Measurements from ENCODE around the gene ADRM1.

ADRM1 gene

GRCh38 chr20:62313460-62314338 is 10.9 kb downstream of the ADRM1 start:
- no peak overlapping the region for H3K27ac ChIP-seq (ENCODE audit: low read depth, low read length)
- H3F3A ChIP-seq (ENCODE audit: insufficient read depth): no peaks in the 10 kb centered on the region
- H3K9ac ChIP-seq (ENCODE audit: low read length): no peak overlapping the region
- H3K9me2 ChIP-seq (replicated peaks; ENCODE audit: insufficient read depth, low read length): no peaks in the 10 kb centered on the region
- H3K27me3 ChIP-seq (ENCODE audit: low read length): no peaks in the 10 kb centered on the region
- H3K79me2 ChIP-seq (ENCODE audit: insufficient read depth, low read length): no peaks in the 10 kb centered on the region
- H3K36me3 ChIP-seq (ENCODE audit: low read length): no peaks in the 10 kb centered on the region
- H3K4me3 ChIP-seq (ENCODE audit: insufficient read depth, low read length, poor library complexity, severe bottlenecking): no peak overlapping the region
- no peak overlapping the region for H3K4me2 ChIP-seq (ENCODE audit: low read depth, low read length, poor library complexity, severe bottlenecking)
- H4K20me1 ChIP-seq (ENCODE audit: low read depth, low read length): no peaks in the 10 kb centered on the region
- H3K9me3 ChIP-seq (ENCODE audit: insufficient read depth, low read length): no peaks in the 10 kb centered on the region
- TF ChIP-seq CTCF (IDR thresholded peaks at IDR 0.05; ENCODE audit: insufficient read depth, low read length, poor library complexity, severe bottlenecking) (no peak), EZH2phosphoT487 (conservative IDR thresholded peaks at IDR 0.05; ENCODE audit: low read length) (no peak)
- H2AFZ ChIP-seq (ENCODE audit: low read depth, low read length, severe bottlenecking): no peak overlapping the region

- no peaks in the 10 kb centered on the region for H3K9me2 ChIP-seq (replicated peaks; ENCODE audit: insufficient read depth, low read length)
- H3K27me3 ChIP-seq (ENCODE audit: low read length): no peaks in the 10 kb centered on the region
- H3K9me3 ChIP-seq (ENCODE audit: insufficient read depth, low read length): no peaks in the 10 kb centered on the region
- H3K79me2 ChIP-seq (ENCODE audit: insufficient read depth, low read length): no peaks in the 10 kb centered on the region
- H4K20me1 ChIP-seq (ENCODE audit: low read depth, low read length): no peaks in the 10 kb centered on the region
- H3F3A ChIP-seq (ENCODE audit: insufficient read depth): no peaks in the 10 kb centered on the region
- no peak overlapping the region for H3K4me3 ChIP-seq (ENCODE audit: insufficient read depth, low read length, poor library complexity, severe bottlenecking)
- TF ChIP-seq EZH2phosphoT487 (conservative IDR thresholded peaks at IDR 0.05; ENCODE audit: low read length): no peak
- no peak for TF ChIP-seq CTCF (IDR thresholded peaks at IDR 0.05; ENCODE audit: insufficient read depth, low read length, poor library complexity, severe bottlenecking)
- H3K4me2 ChIP-seq (ENCODE audit: low read depth, low read length, poor library complexity, severe bottlenecking): no peak overlapping the region
- no peak overlapping the region for H3K27ac ChIP-seq (ENCODE audit: low read depth, low read length)
- H3K36me3 ChIP-seq (ENCODE audit: low read length): no peaks in the 10 kb centered on the region
- H3K9ac ChIP-seq (ENCODE audit: low read length): no peak overlapping the region
- no peak overlapping the region for H2AFZ ChIP-seq (ENCODE audit: low read depth, low read length, severe bottlenecking)
These were observed 11.5 kb downstream of the ADRM1 start for GRCh38 chr20:62314339-62314638.

- Histone ChIP-seq H3K36me3 (ENCODE audit: low read length) (no peaks in the 10 kb centered on the region), H3K9ac (ENCODE audit: low read length) (no peak overlapping the region), H3K79me2 (ENCODE audit: insufficient read depth, low read length) (no peaks in the 10 kb centered on the region), H3K27me3 (ENCODE audit: low read length) (no peaks in the 10 kb centered on the region), H2AFZ (ENCODE audit: low read depth, low read length, severe bottlenecking) (no peak overlapping the region), H3K4me2 (ENCODE audit: low read depth, low read length, poor library complexity, severe bottlenecking) (no peak overlapping the region), H3K9me3 (ENCODE audit: insufficient read depth, low read length) (no peaks in the 10 kb centered on the region), H3F3A (ENCODE audit: insufficient read depth) (no peaks in the 10 kb centered on the region), H4K20me1 (ENCODE audit: low read depth, low read length) (no peaks in the 10 kb centered on the region), H3K9me2 (replicated peaks; ENCODE audit: insufficient read depth, low read length) (no peaks in the 10 kb centered on the region), H3K4me3 (ENCODE audit: insufficient read depth, low read length, poor library complexity, severe bottlenecking) (no peak overlapping the region), H3K27ac (ENCODE audit: low read depth, low read length) (no peak overlapping the region)
- no peak for TF ChIP-seq CTCF (IDR thresholded peaks at IDR 0.05; ENCODE audit: insufficient read depth, low read length, poor library complexity, severe bottlenecking)
- no peak for TF ChIP-seq EZH2phosphoT487 (conservative IDR thresholded peaks at IDR 0.05; ENCODE audit: low read length)
These were observed 12.0 kb downstream of the ADRM1 start for GRCh38 chr20:62314711-62315302.

All from SU-DHL-6 (cell line).